ENCODE results near the gene CARS1.
A peak's percentile ranks its signal among the peaks of the same experiment; 100 is the strongest.
"Not testable (repeated sequence)": the region's sequence is repeated elsewhere in the genome, so short reads cannot be mapped to it uniquely, and the experiment has no call there.

Gene CARS1

DNA sequence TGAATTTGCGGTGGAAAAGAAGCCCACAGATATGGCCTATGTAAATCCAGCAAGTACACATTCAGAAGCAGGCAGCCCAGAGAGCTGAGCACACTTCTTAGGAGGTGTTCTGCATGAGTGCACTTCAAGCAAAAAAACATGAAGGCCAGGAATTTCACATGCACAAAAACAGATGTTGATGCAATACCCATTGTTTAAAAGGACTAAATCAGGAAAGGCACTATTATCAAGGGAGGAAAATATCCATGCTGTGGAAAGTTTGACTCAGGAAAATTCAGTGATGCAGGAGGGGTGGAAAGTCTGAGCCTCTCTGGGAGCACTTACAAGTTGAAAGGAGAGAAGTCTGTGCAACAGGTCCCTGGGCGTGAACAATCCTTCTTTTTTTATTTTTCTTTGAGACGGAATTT is 15.8 kb upstream of the CARS1 start:
- Histone ChIP-seq H3K9me3 (ENCODE audit: control insufficient read depth, low read depth, low read length) (no peaks in the 10 kb centered on the region), H3K27ac (ENCODE audit: low read length) (no peak overlapping the region), H3K36me3 (ENCODE audit: control insufficient read depth, low read depth, low read length) (no peaks in the 10 kb centered on the region), H3K27me3 (ENCODE audit: control insufficient read depth, insufficient read depth, low read length) (no peaks in the 10 kb centered on the region), H3K4me1 (ENCODE audit: control insufficient read depth, low read depth, low read length) (no peaks in the 10 kb centered on the region), H3K4me3 (ENCODE audit: low read length) (no peak overlapping the region), H3K9ac (ENCODE audit: low read length) (no peak overlapping the region)

DNA sequence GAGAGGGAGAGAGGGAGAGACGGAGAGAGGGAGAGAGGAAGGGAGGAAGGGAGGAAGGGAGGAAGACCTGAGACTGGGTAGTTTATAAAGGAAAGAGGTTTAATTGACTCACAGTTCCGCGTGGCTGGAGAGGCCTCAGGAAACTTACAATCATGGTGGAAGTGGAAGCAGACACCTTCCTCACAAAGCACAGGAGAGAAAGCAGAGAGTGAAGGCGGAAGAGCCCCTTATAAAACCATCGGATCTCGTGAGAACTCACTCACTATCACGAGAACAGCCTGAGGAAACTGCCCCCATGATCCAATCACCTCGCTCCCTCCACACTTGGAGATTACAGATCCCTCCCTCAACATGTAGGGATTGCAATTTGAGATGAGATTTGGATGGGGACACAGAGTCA is 12.2 kb upstream of the CARS1 start:
- H3K36me3 ChIP-seq (ENCODE audit: control insufficient read depth, low read depth, low read length), result no peaks in the 10 kb centered on the region
- peaks cover 4% of the 10 kb centered on the region for H3K9me3 ChIP-seq (ENCODE audit: control insufficient read depth, low read depth, low read length)
- H3K9ac ChIP-seq (ENCODE audit: low read length), result no peak overlapping the region

DNA sequence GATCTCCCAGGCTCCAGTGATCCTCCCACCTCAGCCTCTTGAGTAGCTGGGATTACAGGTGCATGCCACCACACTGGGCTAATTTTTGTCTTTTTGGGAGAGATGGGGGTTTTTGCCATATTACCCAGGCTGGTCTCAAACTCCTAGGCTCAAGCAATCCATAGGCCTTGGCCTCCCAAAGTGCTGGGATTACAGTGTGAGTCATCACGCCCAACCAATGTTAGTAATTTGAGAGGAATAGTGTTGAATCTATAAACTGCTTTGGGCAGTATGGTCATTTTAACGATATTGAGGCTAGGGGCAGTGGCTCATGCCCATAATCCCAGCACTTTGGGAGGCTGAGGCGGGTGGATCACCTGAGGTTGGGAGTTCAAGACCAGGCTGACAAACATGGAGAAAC is 9.1 kb upstream of the CARS1 start:
- not testable (repeated sequence) for H3K4me3 ChIP-seq (ENCODE audit: low read length); H3K4me1 ChIP-seq (ENCODE audit: control insufficient read depth, low read depth, low read length); H3K36me3 ChIP-seq (ENCODE audit: control insufficient read depth, low read depth, low read length); H3K27me3 ChIP-seq (ENCODE audit: control insufficient read depth, insufficient read depth, low read length); H3K27ac ChIP-seq (ENCODE audit: low read length); H3K9ac ChIP-seq (ENCODE audit: low read length); H3K9me3 ChIP-seq (ENCODE audit: control insufficient read depth, low read depth, low read length)

More for the DNA sequence above, 12.2 kb upstream of the CARS1 start:
- Histone ChIP-seq H3K4me3 (ENCODE audit: low read length) (no peak overlapping the region), H3K27me3 (ENCODE audit: control insufficient read depth, insufficient read depth, low read length) (no peaks in the 10 kb centered on the region), H3K27ac (ENCODE audit: low read length) (no peak overlapping the region), H3K4me1 (ENCODE audit: control insufficient read depth, low read depth, low read length) (no peaks in the 10 kb centered on the region)

DNA sequence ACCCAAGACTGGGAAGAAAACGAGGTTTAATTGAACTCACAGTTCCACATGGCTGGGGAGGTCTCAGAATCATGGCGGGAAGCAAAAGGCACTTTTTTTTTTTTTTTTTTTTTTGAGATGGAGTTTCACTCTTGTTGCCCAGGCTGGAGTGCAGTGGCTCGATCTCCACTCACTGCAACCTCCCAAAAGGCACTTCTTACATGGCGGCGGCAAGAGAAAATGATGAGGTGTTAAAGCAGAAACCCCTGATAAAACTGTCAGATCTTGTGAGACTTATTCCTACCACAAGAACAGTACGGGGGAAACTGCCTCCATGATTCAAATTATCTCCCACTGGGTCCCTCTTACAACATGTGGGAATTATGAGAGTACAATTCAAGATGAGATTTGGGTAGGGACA is 7.5 kb upstream of the CARS1 start:
- not testable (repeated sequence) for H3K9me3 ChIP-seq (ENCODE audit: control insufficient read depth, low read depth, low read length); H3K9ac ChIP-seq (ENCODE audit: low read length); H3K4me1 ChIP-seq (ENCODE audit: control insufficient read depth, low read depth, low read length); H3K36me3 ChIP-seq (ENCODE audit: control insufficient read depth, low read depth, low read length); H3K27me3 ChIP-seq (ENCODE audit: control insufficient read depth, insufficient read depth, low read length); H3K27ac ChIP-seq (ENCODE audit: low read length); H3K4me3 ChIP-seq (ENCODE audit: low read length)

DNA sequence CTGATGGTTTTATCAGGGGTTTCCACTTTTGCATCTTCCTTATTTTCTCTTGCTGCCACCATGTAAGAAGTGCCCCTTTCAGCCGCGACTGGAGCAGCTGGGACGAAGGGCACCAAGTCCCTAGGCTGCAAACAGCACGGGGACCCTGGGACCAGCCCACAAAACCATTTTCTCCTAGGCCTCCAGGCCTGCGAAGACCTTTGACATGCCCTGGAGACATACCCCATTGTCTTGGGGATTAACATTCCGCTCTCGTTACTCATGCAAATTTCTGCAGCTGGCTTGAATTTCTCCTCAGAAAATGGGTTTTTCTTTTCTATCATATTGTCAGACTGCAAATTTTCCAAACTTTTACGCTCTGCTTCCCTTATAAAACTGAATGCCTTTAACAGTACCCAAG is 6.7 kb upstream of the CARS1 start:
- not testable (repeated sequence) for H3K27me3 ChIP-seq (ENCODE audit: control insufficient read depth, insufficient read depth, low read length); H3K4me3 ChIP-seq (ENCODE audit: low read length); H3K4me1 ChIP-seq (ENCODE audit: control insufficient read depth, low read depth, low read length); H3K27ac ChIP-seq (ENCODE audit: low read length); H3K36me3 ChIP-seq (ENCODE audit: control insufficient read depth, low read depth, low read length); H3K9ac ChIP-seq (ENCODE audit: low read length); H3K9me3 ChIP-seq (ENCODE audit: control insufficient read depth, low read depth, low read length)

DNA sequence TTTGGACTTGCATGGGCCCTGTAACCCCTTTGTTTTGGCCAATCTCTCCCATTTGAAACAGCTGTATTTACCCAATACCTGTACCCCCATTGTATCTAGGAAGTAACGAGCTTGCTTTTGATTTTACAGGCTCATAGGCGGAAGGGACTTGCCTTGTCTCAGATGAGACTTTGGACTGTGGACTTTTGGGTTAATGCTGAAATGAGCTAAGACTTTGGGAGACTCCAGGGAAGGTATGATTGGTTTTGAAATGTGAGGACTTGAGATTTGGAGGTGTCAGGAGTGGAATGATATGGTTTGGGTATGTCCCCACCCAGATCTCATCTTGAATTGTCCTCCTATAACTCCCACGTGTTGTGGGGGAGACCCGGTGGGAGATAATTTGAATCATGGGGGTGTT is 6.2 kb upstream of the CARS1 start:
- not testable (repeated sequence) for H3K36me3 ChIP-seq (ENCODE audit: control insufficient read depth, low read depth, low read length); H3K27ac ChIP-seq (ENCODE audit: low read length); H3K9me3 ChIP-seq (ENCODE audit: control insufficient read depth, low read depth, low read length); H3K4me1 ChIP-seq (ENCODE audit: control insufficient read depth, low read depth, low read length); H3K4me3 ChIP-seq (ENCODE audit: low read length); H3K9ac ChIP-seq (ENCODE audit: low read length); H3K27me3 ChIP-seq (ENCODE audit: control insufficient read depth, insufficient read depth, low read length)

DNA sequence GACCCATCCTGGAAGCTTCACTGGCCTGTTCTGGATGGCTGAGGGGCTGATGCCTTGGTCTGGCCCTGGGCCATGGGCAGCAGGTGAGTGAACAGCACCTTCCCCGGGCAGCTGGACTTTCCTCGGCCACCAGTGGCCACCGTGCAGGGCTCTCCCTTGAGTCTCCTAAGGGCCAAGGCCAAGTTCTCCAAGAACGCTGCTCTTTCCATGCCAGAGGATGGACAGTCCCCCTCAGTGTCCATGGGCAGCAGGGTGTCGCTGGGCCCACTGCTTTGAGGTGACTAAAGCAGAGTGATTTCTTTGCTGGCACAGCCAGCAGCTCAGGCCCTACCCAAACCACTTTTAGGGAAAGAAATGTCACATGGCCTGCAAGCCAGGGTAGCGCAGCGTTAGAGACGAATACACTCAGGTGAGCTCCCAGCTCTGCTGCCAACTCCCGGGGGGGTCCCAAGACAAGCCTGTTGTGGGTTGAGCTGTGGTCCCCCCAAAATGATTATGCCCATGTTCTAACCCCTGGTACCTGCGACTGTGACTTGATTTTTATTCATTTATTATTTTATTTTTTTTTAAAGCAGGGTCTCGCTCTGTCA is 3.3 kb upstream of the CARS1 start:
- peaks cover 12% of the 10 kb centered on the region for H3K4me1 ChIP-seq (ENCODE audit: control insufficient read depth, low read depth, low read length)
- no peak overlapping the region for H3K4me3 ChIP-seq (ENCODE audit: low read length)
- H3K27ac ChIP-seq (ENCODE audit: low read length), result no peak overlapping the region
- H3K9ac ChIP-seq (ENCODE audit: low read length), result no peak overlapping the region
- H3K36me3 ChIP-seq (ENCODE audit: control insufficient read depth, low read depth, low read length), result no peaks in the 10 kb centered on the region
- no peaks in the 10 kb centered on the region for H3K27me3 ChIP-seq (ENCODE audit: control insufficient read depth, insufficient read depth, low read length)
- H3K9me3 ChIP-seq (ENCODE audit: control insufficient read depth, low read depth, low read length), result peaks cover 4% of the 10 kb centered on the region

DNA sequence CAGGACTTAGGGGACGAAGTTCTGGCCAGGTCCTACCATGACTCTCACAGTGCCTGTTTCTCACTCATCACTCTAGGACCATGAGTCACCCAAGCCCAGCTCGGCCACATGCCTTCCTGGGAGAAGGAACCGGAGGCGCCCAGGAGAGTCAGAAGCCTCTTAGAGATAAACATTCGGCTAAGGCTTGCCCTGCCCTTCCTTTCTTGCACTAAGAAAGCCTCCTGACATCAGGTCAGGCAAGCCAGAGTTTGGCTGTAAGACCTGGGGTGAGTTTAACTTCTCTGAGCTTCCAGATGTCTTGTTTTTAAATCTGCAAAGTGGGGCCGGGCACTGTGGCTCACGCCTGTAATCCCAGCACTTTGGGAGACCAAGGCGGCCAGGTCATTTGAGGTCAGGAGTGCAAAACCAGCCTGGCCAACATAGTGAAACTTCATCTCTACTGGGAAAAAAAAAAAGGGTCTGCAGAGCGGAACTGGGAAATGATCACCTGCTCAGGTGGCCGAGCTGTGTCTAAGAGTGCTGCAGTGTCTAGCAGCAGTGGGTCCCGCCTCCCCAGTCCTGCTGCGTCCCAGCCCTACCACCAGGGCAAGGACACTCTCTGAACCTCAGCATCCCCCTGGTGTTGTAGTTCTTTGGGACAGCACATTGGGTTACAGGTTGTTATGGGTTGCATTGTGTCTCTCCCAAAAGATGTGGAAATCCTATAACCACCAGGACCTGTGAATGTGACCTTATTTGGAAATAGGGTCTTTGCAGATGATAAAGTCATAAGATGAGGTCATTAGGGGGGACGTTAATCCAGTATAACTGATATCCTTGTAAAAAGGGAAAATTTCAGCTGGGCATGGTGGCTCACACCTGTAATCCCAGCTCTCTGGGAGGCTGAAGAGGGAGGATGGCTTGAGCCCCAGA is 1.8 kb upstream of the CARS1 start:
- H3K36me3 ChIP-seq (ENCODE audit: control insufficient read depth, low read depth, low read length), result peaks cover 5% of the 10 kb centered on the region
- H3K27ac ChIP-seq (ENCODE audit: low read length), result no peak overlapping the region
- no peaks in the 10 kb centered on the region for H3K9me3 ChIP-seq (ENCODE audit: control insufficient read depth, low read depth, low read length)
- H3K27me3 ChIP-seq (ENCODE audit: control insufficient read depth, insufficient read depth, low read length), result no peaks in the 10 kb centered on the region
- no peak overlapping the region for H3K4me3 ChIP-seq (ENCODE audit: low read length)
- peaks cover 12% of the 10 kb centered on the region for H3K4me1 ChIP-seq (ENCODE audit: control insufficient read depth, low read depth, low read length)
- H3K9ac ChIP-seq (ENCODE audit: low read length), result no peak overlapping the region

DNA sequence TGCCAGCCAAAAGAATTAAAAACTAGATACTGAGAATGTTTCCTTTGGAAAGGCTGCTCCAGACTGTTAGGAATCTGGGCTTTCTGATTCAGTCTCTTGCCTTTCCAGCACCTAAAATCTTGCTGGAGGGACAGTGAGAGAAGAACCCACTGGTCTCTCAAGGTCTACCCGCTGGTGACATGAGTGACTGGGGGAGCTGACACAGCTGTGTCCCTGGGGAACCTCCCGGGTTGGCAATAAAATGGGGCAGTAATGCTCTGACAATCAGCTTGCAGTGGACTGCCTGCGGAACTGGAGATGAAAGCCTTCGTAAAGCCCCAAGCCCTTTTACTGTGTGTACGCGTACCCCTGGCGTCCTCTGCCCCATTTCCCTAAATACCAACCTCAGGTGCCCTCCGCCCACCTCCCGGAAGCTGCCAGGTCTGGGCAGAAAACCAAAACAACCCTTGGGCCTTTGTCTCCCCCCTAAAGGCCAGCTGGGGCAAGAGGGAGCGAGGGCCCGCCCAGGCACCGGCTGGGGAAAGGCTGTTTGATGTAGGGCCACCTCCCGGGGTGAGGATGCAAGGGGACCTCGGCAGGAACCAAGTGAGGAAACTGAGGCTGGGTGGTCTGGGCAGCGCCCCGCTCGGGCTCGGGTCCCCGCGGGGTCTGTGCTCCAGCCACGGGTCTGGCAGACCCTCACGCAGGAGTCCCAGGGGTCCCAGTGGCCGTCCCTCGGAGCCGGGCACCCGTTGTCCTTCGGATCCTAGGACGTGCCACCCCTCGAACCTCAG is 741 bp downstream of the CARS1 start:
- peak overlapping the region; percentile 90 for H3K27ac ChIP-seq (ENCODE audit: low read length)
- peak overlapping the region; percentile 89 for H3K4me3 ChIP-seq (ENCODE audit: low read length)
- peak overlapping the region; percentile 96 for H3K9ac ChIP-seq (ENCODE audit: low read length)
- no peaks in the 10 kb centered on the region for H3K9me3 ChIP-seq (ENCODE audit: control insufficient read depth, low read depth, low read length)
- no peaks in the 10 kb centered on the region for H3K27me3 ChIP-seq (ENCODE audit: control insufficient read depth, insufficient read depth, low read length)
- peaks cover 13% of the 10 kb centered on the region for H3K36me3 ChIP-seq (ENCODE audit: control insufficient read depth, low read depth, low read length)
- H3K4me1 ChIP-seq (ENCODE audit: control insufficient read depth, low read depth, low read length), result peaks cover 15% of the 10 kb centered on the region

DNA sequence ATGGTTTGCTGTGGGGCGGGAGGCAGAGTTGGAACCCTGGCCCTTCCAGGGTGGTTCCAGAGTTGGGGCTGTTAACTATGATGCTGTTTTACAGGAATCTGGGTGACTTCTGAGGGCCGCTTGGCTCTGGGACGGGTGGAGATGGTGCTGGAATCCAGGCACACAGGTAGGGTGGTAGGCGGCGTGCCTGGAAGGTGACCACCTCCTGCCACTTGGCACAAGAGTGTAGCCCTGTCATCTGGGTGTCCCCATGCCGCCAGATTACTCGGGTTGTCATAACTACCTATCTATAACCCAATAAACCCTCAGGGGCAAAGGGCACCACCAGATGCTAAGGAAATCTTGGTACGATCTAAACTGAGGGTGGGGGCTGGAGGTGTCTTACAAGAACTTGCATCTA is 1.3 kb downstream of the CARS1 start:
- Histone ChIP-seq H3K9ac (ENCODE audit: low read length) (peak overlapping the region; percentile 96), H3K27ac (ENCODE audit: low read length) (no peak overlapping the region), H3K4me3 (ENCODE audit: low read length) (peak overlapping the region; percentile 89), H3K4me1 (ENCODE audit: control insufficient read depth, low read depth, low read length) (peaks cover 18% of the 10 kb centered on the region), H3K27me3 (ENCODE audit: control insufficient read depth, insufficient read depth, low read length) (no peaks in the 10 kb centered on the region), H3K9me3 (ENCODE audit: control insufficient read depth, low read depth, low read length) (no peaks in the 10 kb centered on the region), H3K36me3 (ENCODE audit: control insufficient read depth, low read depth, low read length) (peaks cover 13% of the 10 kb centered on the region)

DNA sequence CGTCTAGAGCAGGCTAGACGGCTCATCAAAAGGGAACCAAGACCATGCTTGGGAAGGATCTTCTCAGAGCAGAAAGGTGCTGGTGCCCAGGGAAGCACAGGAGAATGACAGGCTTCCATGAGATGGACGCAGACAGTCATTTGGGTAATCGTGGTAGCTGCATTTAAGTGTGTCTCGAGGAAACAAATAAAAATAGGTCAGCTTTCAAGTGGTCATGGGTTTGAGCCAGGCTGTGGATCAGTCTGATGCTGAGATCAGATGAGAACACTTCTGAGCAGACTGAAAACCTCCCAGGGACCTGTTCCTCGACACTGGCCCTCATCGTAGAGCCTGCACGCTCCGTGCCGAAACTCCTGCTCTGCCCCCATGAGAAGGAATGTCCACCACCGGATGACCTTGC is 4.7 kb downstream of the CARS1 start:
- H3K4me1 ChIP-seq (ENCODE audit: control insufficient read depth, low read depth, low read length), result peaks cover 14% of the 10 kb centered on the region
- H3K9ac ChIP-seq (ENCODE audit: low read length), result no peak overlapping the region
- H3K4me3 ChIP-seq (ENCODE audit: low read length), result no peak overlapping the region
- H3K36me3 ChIP-seq (ENCODE audit: control insufficient read depth, low read depth, low read length), result peaks cover 13% of the 10 kb centered on the region
- no peaks in the 10 kb centered on the region for H3K27me3 ChIP-seq (ENCODE audit: control insufficient read depth, insufficient read depth, low read length)
- H3K9me3 ChIP-seq (ENCODE audit: control insufficient read depth, low read depth, low read length), result no peaks in the 10 kb centered on the region
- H3K27ac ChIP-seq (ENCODE audit: low read length), result no peak overlapping the region

Measured in iPS-18a (cell line).